NT2/D1 (cell line): Measurements from ENCODE around the gene ALDH7A1.

Experiments used
- SUZ12 ChIP-seq: IDR thresholded peaks from 2 replicates; pipeline ENCODE4 v1.6.1; 2011; ENCODE audit not compliant: insufficient read length, insufficient read depth; ENCODE audit errors: extremely low read depth
- ZNF274 ChIP-seq: IDR thresholded peaks from 2 replicates; pipeline ENCODE4 v1.6.1; 2011; ENCODE audit warnings: mild to moderate bottlenecking, low read depth, low read length

GRCh38 chr5:126543660-126544059 lies 51.4 kb downstream of the ALDH7A1 start:
- no peak for TF ChIP-seq SUZ12
- no peak for TF ChIP-seq ZNF274
